Fibroblast of mammary gland (primary cell): Measurements from ENCODE around the gene EXD1.

ENCODE experiments used
- DNase-seq: peaks from one replicate; pipeline ENCODE4 v3.0.0-alpha.2; 2010; ENCODE audit warnings: low read depth
- H3K4me3 ChIP-seq: 2 replicates; pipeline ENCODE4 v1.5.1; 2011; ENCODE audit warnings: low read depth, mild to moderate bottlenecking, low read length, moderate library complexity; ENCODE audit not compliant: control insufficient read depth
- CTCF ChIP-seq: conservative IDR thresholded peaks from 2 replicates; pipeline ENCODE4 v1.5.1; 2011; ENCODE audit warnings: low read depth, low read length, inconsistent platforms; ENCODE audit not compliant: control insufficient read depth, insufficient read depth

Gene EXD1

GRCh38 chr15:41169781-41170180 is 60.8 kb downstream of the EXD1 start:
- H3K4me3 ChIP-seq, result no peak overlapping the region
- DNase-seq, result no peak
- no peak for TF ChIP-seq CTCF

- TF ChIP-seq CTCF, result no peak
- DNase-seq, result no peak
- no peak overlapping the region for H3K4me3 ChIP-seq
Observed at GRCh38 chr15:41169086-41169485, 61.5 kb downstream of the EXD1 start.

GRCh38 chr15:41161736-41162135 is 68.8 kb downstream of the EXD1 start:
- no peak for TF ChIP-seq CTCF
- DNase-seq, result no peak
- H3K4me3 ChIP-seq, result no peak overlapping the region

GRCh38 chr15:41161336-41161735 is 69.2 kb downstream of the EXD1 start:
- TF ChIP-seq CTCF, result no peak
- DNase-seq, result peak; percentile 36
- H3K4me3 ChIP-seq, result no peak overlapping the region

- H3K4me3 ChIP-seq, result no peak overlapping the region
- no peak for DNase-seq
- TF ChIP-seq CTCF, result no peak
Observed at GRCh38 chr15:41160639-41161315, 69.8 kb downstream of the EXD1 start.

GRCh38 chr15:41154412-41154811 is 76.1 kb downstream of the EXD1 start:
- no peak for TF ChIP-seq CTCF
- DNase-seq, result peak; percentile 32
- no peak overlapping the region for H3K4me3 ChIP-seq

GRCh38 chr15:41153733-41154132 is 76.8 kb downstream of the EXD1 start:
- TF ChIP-seq CTCF, result no peak
- no peak for DNase-seq
- H3K4me3 ChIP-seq, result no peak overlapping the region
